ENCODE results near the gene KLHL5. TPM values are rescaled to one million over a fixed set of nuclear protein-coding genes. Genes with fewer than 3 reads are reported as not detected.

Gene KLHL5
- total and polyA plus RNA-seq, 4 donors: 11.2 to 40.0 (median 28.2) TPM

DNA sequence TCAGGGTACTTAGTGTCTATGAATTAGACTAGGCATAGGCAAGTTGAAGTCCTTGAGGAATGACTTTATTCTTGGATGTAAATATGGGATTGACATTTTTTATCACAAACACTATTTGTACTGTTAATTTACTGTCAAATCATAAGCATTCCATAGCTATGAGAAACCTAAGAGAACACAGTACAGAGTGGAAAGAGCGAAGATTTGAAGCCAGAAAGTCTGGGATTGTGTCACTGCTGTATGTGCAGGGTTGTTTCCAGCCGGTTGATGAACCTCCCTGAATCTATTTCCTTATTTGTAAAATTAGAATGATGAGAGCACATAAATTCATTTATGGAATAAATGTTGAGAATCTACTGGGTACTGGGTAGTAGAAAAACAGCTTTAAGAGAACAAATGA, 14.4 kb upstream of the KLHL5 start:
- intact Hi-C loops (cut with DNase I): no loop called here
- H3K4me1 ChIP-seq (ENCODE audit: control insufficient read depth in 1 of 2, insufficient read depth in 2 of 2, low read length in 2 of 2): no peaks in the 10 kb centered on the region
- no peak for ATAC-seq (ENCODE audit: low FRiP score)
- no peak overlapping the region for H3K4me3 ChIP-seq (ENCODE audit: low read length in 2 of 2)
- H3K9me3 ChIP-seq (ENCODE audit: control insufficient read depth, low read length): no peaks in the 10 kb centered on the region
- no peaks in the 10 kb centered on the region for H3K27me3 ChIP-seq (ENCODE audit: control insufficient read depth in 1 of 2, insufficient read depth in 2 of 2, low read length in 1 of 2)
- WGBS, 2 donors: 35 to 52% methylated on average over 2 of the region's 2 CpGs
- DNase-seq: no peak
- H3K27ac ChIP-seq (ENCODE audit: low read depth in 1 of 2, low read length in 2 of 2): no peak overlapping the region
- no peaks in the 10 kb centered on the region for H3K36me3 ChIP-seq (ENCODE audit: control insufficient read depth in 1 of 2, insufficient read depth in 2 of 2, low read length in 1 of 2)

DNA sequence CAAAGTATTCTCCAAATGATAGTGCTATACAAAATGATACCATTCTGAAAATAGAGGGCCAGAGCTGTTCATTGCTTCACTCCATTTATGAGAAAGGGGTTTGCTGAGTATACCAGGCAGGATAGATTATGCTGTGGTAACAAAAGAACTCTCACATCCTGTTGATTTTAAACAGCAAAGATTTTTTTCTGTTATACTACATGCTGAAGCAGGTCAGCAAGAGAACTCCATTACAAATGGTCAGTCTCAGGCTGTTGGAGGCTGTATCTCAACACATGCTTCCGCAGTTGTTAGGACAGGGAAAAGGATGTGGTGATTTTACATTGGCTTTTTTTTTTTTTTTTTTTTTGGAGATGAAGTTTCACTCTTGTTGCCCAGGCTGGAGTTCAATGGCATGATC, 13.7 kb upstream of the KLHL5 start:
- Histone ChIP-seq H3K27me3 (ENCODE audit: control insufficient read depth in 1 of 2, insufficient read depth in 2 of 2, low read length in 1 of 2) (no peaks in the 10 kb centered on the region), H3K4me1 (ENCODE audit: control insufficient read depth in 1 of 2, insufficient read depth in 2 of 2, low read length in 2 of 2) (no peaks in the 10 kb centered on the region), H3K4me3 (ENCODE audit: low read length in 2 of 2) (no peak overlapping the region), H3K9me3 (ENCODE audit: control insufficient read depth, low read length) (no peaks in the 10 kb centered on the region), H3K27ac (ENCODE audit: low read depth in 1 of 2, low read length in 2 of 2) (no peak overlapping the region), H3K36me3 (ENCODE audit: control insufficient read depth in 1 of 2, insufficient read depth in 2 of 2, low read length in 1 of 2) (no peaks in the 10 kb centered on the region)
- DNase-seq (no peak), ATAC-seq (ENCODE audit: low FRiP score) (no peak)
- intact Hi-C loops (cut with DNase I): no loop called here
- WGBS, 2 donors: 83 to 100% methylated on average over 1 of the region's 1 CpG

DNA sequence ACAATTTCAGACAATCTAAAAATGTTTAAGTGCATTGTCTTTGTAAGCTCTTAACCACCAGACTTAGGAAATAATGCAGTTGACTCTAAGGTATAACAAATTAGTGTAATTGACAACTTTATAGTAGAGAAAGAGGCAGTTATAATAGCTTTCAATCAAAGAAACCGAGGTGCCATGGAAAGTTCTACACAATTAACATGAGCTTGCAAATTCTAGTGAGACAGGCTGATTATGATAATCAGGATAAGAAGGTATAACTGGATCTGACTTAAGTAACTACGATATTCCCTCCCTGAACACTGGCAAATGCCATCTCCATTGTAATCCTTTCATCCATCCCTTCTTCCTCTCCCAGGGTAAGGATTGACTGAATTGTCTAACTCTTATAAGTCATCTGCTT, 11.4 kb upstream of the KLHL5 start:
- H3K4me1 ChIP-seq (ENCODE audit: control insufficient read depth in 1 of 2, insufficient read depth in 2 of 2, low read length in 2 of 2): no peaks in the 10 kb centered on the region
- no peaks in the 10 kb centered on the region for H3K9me3 ChIP-seq (ENCODE audit: control insufficient read depth, low read length)
- ATAC-seq (ENCODE audit: low FRiP score): no peak
- H3K27me3 ChIP-seq (ENCODE audit: control insufficient read depth in 1 of 2, insufficient read depth in 2 of 2, low read length in 1 of 2): no peaks in the 10 kb centered on the region
- intact Hi-C loops (cut with DNase I): no loop called here
- 88 to 96% methylated on average over 2 of the region's 2 CpGs for WGBS, 2 donors
- no peak for DNase-seq
- no peaks in the 10 kb centered on the region for H3K36me3 ChIP-seq (ENCODE audit: control insufficient read depth in 1 of 2, insufficient read depth in 2 of 2, low read length in 1 of 2)
- H3K4me3 ChIP-seq (ENCODE audit: low read length in 2 of 2): no peak overlapping the region
- no peak overlapping the region for H3K27ac ChIP-seq (ENCODE audit: low read depth in 1 of 2, low read length in 2 of 2)

DNA sequence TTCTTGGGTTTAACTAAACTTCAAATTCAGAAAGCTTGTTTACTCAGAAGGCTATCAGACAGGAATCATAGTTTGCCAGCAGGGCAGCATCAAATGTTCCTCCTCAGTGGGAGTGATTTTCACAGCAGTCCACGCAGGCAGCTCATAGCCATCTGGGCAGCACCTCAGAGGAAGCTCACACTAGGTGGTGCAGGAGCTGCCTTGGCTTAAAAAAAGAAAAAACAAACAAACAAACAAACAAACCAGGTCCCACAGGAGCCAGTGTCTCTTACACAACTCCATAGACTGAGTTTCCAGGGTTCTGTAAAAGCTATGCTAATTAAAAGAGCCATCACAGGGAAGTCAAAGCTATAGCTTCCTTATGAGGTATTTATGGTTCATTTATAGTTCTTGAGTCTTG, 10.5 kb upstream of the KLHL5 start:
- no peak for ATAC-seq (ENCODE audit: low FRiP score)
- 93 to 99% methylated on average over 1 of the region's 1 CpG for WGBS, 2 donors

DNA sequence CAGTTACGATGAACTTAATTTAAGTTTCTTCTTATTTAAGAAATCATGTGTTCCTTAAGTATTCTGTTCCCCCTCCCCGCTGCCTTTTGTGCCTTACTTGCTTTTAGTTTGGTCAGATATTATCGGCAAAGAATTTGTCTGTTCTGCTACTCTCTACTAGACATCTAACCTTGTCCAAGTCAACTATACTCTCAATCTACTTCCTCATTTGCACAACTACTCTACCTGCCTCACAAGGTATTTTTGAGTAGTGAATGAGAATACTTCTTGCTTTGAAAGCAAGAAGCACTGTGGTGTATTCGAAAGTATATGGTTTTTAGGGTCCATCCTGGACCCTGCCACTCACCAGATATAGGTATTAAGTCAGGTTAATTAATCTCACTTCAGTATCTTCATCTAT, 8.0 kb upstream of the KLHL5 start:
- Histone ChIP-seq H3K4me3 (ENCODE audit: low read length in 2 of 2) (no peak overlapping the region), H3K27ac (ENCODE audit: low read depth in 1 of 2, low read length in 2 of 2) (no peak overlapping the region), H3K27me3 (ENCODE audit: control insufficient read depth in 1 of 2, insufficient read depth in 2 of 2, low read length in 1 of 2) (no peaks in the 10 kb centered on the region), H3K9me3 (ENCODE audit: control insufficient read depth, low read length) (no peaks in the 10 kb centered on the region), H3K4me1 (ENCODE audit: control insufficient read depth in 1 of 2, insufficient read depth in 2 of 2, low read length in 2 of 2) (no peaks in the 10 kb centered on the region), H3K36me3 (ENCODE audit: control insufficient read depth in 1 of 2, insufficient read depth in 2 of 2, low read length in 1 of 2) (no peaks in the 10 kb centered on the region)
- intact Hi-C loops (cut with DNase I): no loop called here
- ATAC-seq (ENCODE audit: low FRiP score) (no peak), DNase-seq (no peak)
- 95 to 97% methylated on average over 4 of the region's 4 CpGs for WGBS, 2 donors

More for the DNA sequence above, 10.5 kb upstream of the KLHL5 start:
- Histone ChIP-seq H3K4me1 (ENCODE audit: control insufficient read depth in 1 of 2, insufficient read depth in 2 of 2, low read length in 2 of 2) (no peaks in the 10 kb centered on the region), H3K27me3 (ENCODE audit: control insufficient read depth in 1 of 2, insufficient read depth in 2 of 2, low read length in 1 of 2) (no peaks in the 10 kb centered on the region), H3K9me3 (ENCODE audit: control insufficient read depth, low read length) (no peaks in the 10 kb centered on the region), H3K27ac (ENCODE audit: low read depth in 1 of 2, low read length in 2 of 2) (no peak overlapping the region), H3K36me3 (ENCODE audit: control insufficient read depth in 1 of 2, insufficient read depth in 2 of 2, low read length in 1 of 2) (no peaks in the 10 kb centered on the region), H3K4me3 (ENCODE audit: low read length in 2 of 2) (no peak overlapping the region)
- DNase-seq: no peak
- intact Hi-C loops (cut with DNase I): no loop called here

DNA sequence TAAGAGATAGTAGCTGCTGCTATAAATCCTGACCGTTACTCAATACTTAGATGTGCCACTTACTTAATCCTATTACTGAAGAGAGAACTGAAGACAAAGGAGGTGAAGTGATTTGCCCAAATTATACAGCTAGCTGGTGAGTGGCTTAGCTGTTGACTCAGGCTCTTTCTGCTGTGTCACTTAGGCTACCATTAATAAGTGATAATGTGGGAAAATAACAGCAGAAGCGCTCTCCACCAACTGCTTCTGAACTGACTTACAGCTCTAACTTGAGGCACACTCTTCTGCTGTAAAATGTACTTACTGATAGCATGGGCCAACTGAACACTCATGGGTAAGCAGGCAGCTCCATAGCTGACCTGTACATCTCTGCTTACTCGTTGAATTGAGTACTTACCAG, 7.5 kb upstream of the KLHL5 start:
- 94% methylated on average over 3 of the region's 3 CpGs for WGBS, 2 donors
- intact Hi-C loops (cut with DNase I): no loop called here
- no peak overlapping the region for H3K4me3 ChIP-seq (ENCODE audit: low read length in 2 of 2)
- H3K27me3 ChIP-seq (ENCODE audit: control insufficient read depth in 1 of 2, insufficient read depth in 2 of 2, low read length in 1 of 2): no peaks in the 10 kb centered on the region
- H3K36me3 ChIP-seq (ENCODE audit: control insufficient read depth in 1 of 2, insufficient read depth in 2 of 2, low read length in 1 of 2): no peaks in the 10 kb centered on the region
- ATAC-seq (ENCODE audit: low FRiP score) (no peak), DNase-seq (no peak)
- no peaks in the 10 kb centered on the region for H3K9me3 ChIP-seq (ENCODE audit: control insufficient read depth, low read length)
- no peaks in the 10 kb centered on the region for H3K4me1 ChIP-seq (ENCODE audit: control insufficient read depth in 1 of 2, insufficient read depth in 2 of 2, low read length in 2 of 2)
- no peak overlapping the region for H3K27ac ChIP-seq (ENCODE audit: low read depth in 1 of 2, low read length in 2 of 2)

DNA sequence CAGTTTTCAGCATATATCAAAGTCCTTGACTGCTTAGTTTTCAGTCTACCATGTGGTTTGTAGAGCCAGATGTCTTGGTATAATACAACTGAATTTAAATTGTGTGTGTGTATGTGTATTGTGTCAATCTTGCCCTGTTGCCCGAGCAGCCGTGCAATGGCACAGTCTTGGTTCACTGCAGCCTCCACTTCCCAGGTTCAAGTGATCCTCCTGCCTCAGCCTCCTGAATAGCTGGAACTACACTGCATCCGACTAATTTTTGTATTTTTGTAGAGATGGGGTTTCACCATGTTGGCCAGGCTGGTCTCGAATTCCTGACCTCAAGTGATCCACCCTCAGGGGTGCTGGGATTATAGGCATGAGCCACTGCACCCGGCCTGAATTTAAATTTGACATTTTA, 6.0 kb upstream of the KLHL5 start:
- DNase-seq: no peak
- Histone ChIP-seq H3K4me1 (ENCODE audit: control insufficient read depth in 1 of 2, insufficient read depth in 2 of 2, low read length in 2 of 2) (no peaks in the 10 kb centered on the region), H3K36me3 (ENCODE audit: control insufficient read depth in 1 of 2, insufficient read depth in 2 of 2, low read length in 1 of 2) (no peaks in the 10 kb centered on the region), H3K27ac (ENCODE audit: low read depth in 1 of 2, low read length in 2 of 2) (no peak overlapping the region), H3K9me3 (ENCODE audit: control insufficient read depth, low read length) (no peaks in the 10 kb centered on the region), H3K27me3 (ENCODE audit: control insufficient read depth in 1 of 2, insufficient read depth in 2 of 2, low read length in 1 of 2) (no peaks in the 10 kb centered on the region), H3K4me3 (ENCODE audit: low read length in 2 of 2) (no peak overlapping the region)
- WGBS, 2 donors: 97 to 98% methylated on average over 5 of the region's 5 CpGs
- no peak for ATAC-seq (ENCODE audit: low FRiP score)
- intact Hi-C loops (cut with DNase I): no loop called here

DNA sequence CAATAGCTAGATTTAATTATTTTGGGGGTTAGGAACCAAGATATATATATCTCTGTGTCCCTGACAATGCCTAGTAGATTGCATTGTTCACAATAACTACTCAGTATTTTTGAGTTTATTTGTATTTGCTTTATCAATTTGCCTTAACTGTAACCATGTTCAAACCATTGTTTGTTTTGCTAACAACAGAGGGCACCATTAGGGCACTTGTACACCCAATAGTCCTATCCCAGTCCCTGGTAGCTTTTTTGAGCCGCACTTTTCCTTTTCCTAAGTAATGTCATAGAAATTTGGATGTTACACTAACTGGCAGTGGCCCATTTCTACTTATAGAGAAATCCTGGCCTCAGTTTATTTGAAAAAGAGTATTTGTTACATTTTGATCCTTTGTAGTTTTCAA, 575 bp upstream of the KLHL5 start:
- intact Hi-C loops (cut with DNase I): no loop called here
- H3K36me3 ChIP-seq (ENCODE audit: control insufficient read depth in 1 of 2, insufficient read depth in 2 of 2, low read length in 1 of 2): no peaks in the 10 kb centered on the region
- H3K4me1 ChIP-seq (ENCODE audit: control insufficient read depth in 1 of 2, insufficient read depth in 2 of 2, low read length in 2 of 2): no peaks in the 10 kb centered on the region
- H3K27me3 ChIP-seq (ENCODE audit: control insufficient read depth in 1 of 2, insufficient read depth in 2 of 2, low read length in 1 of 2): no peaks in the 10 kb centered on the region
- no peak overlapping the region for H3K27ac ChIP-seq (ENCODE audit: low read depth in 1 of 2, low read length in 2 of 2)
- no peak overlapping the region for H3K4me3 ChIP-seq (ENCODE audit: low read length in 2 of 2)
- ATAC-seq (ENCODE audit: low FRiP score) (no peak), DNase-seq (no peak)
- 89 to 99% methylated on average over 1 of the region's 1 CpG for WGBS, 2 donors
- H3K9me3 ChIP-seq (ENCODE audit: control insufficient read depth, low read length): no peaks in the 10 kb centered on the region

DNA sequence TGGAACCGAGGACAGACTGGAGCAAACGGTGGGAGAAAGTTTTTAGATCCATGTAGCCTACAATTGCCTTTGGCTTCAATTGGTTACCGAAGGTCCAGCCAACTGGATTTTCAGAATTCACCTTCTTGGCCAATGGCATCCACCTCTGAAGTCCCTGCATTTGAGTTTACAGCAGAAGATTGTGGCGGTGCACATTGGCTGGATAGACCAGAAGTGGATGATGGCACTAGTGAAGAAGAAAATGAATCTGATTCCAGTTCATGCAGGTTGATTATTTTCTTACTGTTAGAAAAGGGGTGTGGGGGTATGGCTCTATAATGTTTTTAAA, 702 bp downstream of the KLHL5 start:
- WGBS, 2 donors: 76 to 81% methylated on average over 4 of the region's 4 CpGs

DNA sequence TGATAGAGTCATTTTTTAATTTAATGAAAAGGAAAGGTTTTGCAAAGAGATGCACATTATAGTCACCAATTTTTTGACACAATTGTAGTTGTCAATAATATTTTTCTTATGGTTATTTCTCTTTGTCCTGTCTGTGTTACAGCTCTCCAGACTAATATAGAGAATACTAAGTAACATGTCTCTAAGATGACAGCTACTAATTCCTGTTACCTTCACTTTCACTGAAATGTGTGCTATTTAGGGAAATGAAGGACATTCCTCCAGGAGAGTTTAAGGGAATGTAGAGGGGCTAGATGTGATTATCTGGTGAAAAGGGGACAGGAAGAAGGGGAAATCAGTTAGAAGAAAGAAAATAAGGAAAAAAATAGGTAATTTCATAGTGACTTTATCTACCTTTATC, 1.4 kb downstream of the KLHL5 start:
- Histone ChIP-seq H3K4me1 (ENCODE audit: control insufficient read depth in 1 of 2, insufficient read depth in 2 of 2, low read length in 2 of 2) (no peaks in the 10 kb centered on the region), H3K4me3 (ENCODE audit: low read length in 2 of 2) (no peak overlapping the region), H3K9me3 (ENCODE audit: control insufficient read depth, low read length) (no peaks in the 10 kb centered on the region), H3K27me3 (ENCODE audit: control insufficient read depth in 1 of 2, insufficient read depth in 2 of 2, low read length in 1 of 2) (no peaks in the 10 kb centered on the region), H3K27ac (ENCODE audit: low read depth in 1 of 2, low read length in 2 of 2) (no peak overlapping the region), H3K36me3 (ENCODE audit: control insufficient read depth in 1 of 2, insufficient read depth in 2 of 2, low read length in 1 of 2) (no peaks in the 10 kb centered on the region)
- ATAC-seq (ENCODE audit: low FRiP score) (no peak), DNase-seq (no peak)
- intact Hi-C loops (cut with DNase I): no loop called here

More for the DNA sequence above, 702 bp downstream of the KLHL5 start:
- Histone ChIP-seq H3K4me3 (ENCODE audit: low read length in 2 of 2) (no peak overlapping the region), H3K27me3 (ENCODE audit: control insufficient read depth in 1 of 2, insufficient read depth in 2 of 2, low read length in 1 of 2) (no peaks in the 10 kb centered on the region), H3K4me1 (ENCODE audit: control insufficient read depth in 1 of 2, insufficient read depth in 2 of 2, low read length in 2 of 2) (no peaks in the 10 kb centered on the region), H3K36me3 (ENCODE audit: control insufficient read depth in 1 of 2, insufficient read depth in 2 of 2, low read length in 1 of 2) (no peaks in the 10 kb centered on the region), H3K27ac (ENCODE audit: low read depth in 1 of 2, low read length in 2 of 2) (no peak overlapping the region), H3K9me3 (ENCODE audit: control insufficient read depth, low read length) (no peaks in the 10 kb centered on the region)
- intact Hi-C loops (cut with DNase I): no loop called here
- ATAC-seq (ENCODE audit: low FRiP score): no peak
- no peak for DNase-seq
